CD4-positive, CD25-positive, alpha-beta regulatory T cell (primary cell): ENCODE data around the gene ALKBH3. TPM values are rescaled to one million over a fixed set of nuclear protein-coding genes. Genes with fewer than 3 reads are reported as not detected.
A peak's percentile ranks its signal among the peaks of the same experiment; 100 is the strongest.

Source experiments
- ATAC-seq, 2 donors: fragments of 150-1000 bp; cut with Tn5 transposase; one replicate each; pipeline ENCODE4 v1.10.0; 2021; ENCODE audit warnings: low read depth in 2 of 2, moderate number of reproducible peaks in 2 of 2, moderate library complexity in 1 of 2
- DNase-seq, 3 donors: peaks; one replicate each; pipeline versions ENCODE4 v3.0.0 to v3.0.0-alpha.2; 2012 to 2022; ENCODE audit warnings: mixed read lengths in 1 of 3
- H3K27ac ChIP-seq: one replicate; pipeline ENCODE4 v1.7.0; 2013; ENCODE audit warnings: mild to moderate bottlenecking, low read length; ENCODE audit not compliant: insufficient read depth, poor library complexity, severe bottlenecking
- H3K27me3 ChIP-seq: one replicate; pipeline ENCODE4 v1.7.0; 2013; ENCODE audit warnings: low read length; ENCODE audit not compliant: control insufficient read depth, insufficient read depth
- H3K36me3 ChIP-seq: one replicate; pipeline ENCODE4 v1.7.0; 2013; ENCODE audit warnings: mild to moderate bottlenecking, low read length, moderate library complexity; ENCODE audit not compliant: control insufficient read depth, insufficient read depth
- H3K4me1 ChIP-seq: 2 replicates; pipeline ENCODE4 v1.7.0; 2013; ENCODE audit warnings: mild to moderate bottlenecking, low read length; ENCODE audit not compliant: insufficient read depth, control insufficient read depth, poor library complexity, severe bottlenecking
- H3K4me3 ChIP-seq: one replicate; pipeline ENCODE4 v1.7.0; 2013; ENCODE audit warnings: low read depth, mild to moderate bottlenecking, low read length, moderate library complexity
- H3K9me3 ChIP-seq, 2 experiments: 1 replicate in 1 of 2; 2 replicates in 1 of 2; pipeline ENCODE4 v1.7.0; 2013; ENCODE audit warnings: low read length in 2 of 2, mild to moderate bottlenecking in 1 of 2, moderate library complexity in 1 of 2; ENCODE audit not compliant: control insufficient read depth in 2 of 2
- H3K27ac Mint-ChIP-seq, 3 donors: one replicate each; pipeline ENCODE4 v1.8.0; 2020 to 2022; ENCODE audit warnings: mild to moderate bottlenecking in 3 of 3, mixed read lengths in 3 of 3, moderate library complexity in 2 of 3
- H3K27me3 Mint-ChIP-seq: one replicate; pipeline ENCODE4 v1.8.0; 2022; ENCODE audit warnings: mild to moderate bottlenecking, mixed read lengths
- H3K36me3 Mint-ChIP-seq: one replicate; pipeline ENCODE4 v1.8.0; 2020; ENCODE audit warnings: mixed read lengths
- H3K4me1 Mint-ChIP-seq, 4 donors: one replicate each; pipeline ENCODE4 v1.8.0; 2020 to 2022; ENCODE audit warnings: mixed read lengths in 4 of 4, mild to moderate bottlenecking in 1 of 4
- H3K4me3 Mint-ChIP-seq, 4 donors: one replicate each; pipeline ENCODE4 v1.8.0; 2020 to 2022; ENCODE audit warnings: mild to moderate bottlenecking in 4 of 4, mixed read lengths in 4 of 4, moderate library complexity in 3 of 4
- H3K9me3 Mint-ChIP-seq, 7 donors: one replicate each; pipeline ENCODE4 v1.8.0; 2020 to 2022; ENCODE audit warnings: mixed read lengths in 7 of 7, mild to moderate bottlenecking in 3 of 7, moderate library complexity in 2 of 7
- polyA plus RNA-seq, 4 donors: library from polyadenylated mRNA; unstranded; fragments of 300-500 nt; fragmentation: Illumina TruSeq; gene quantifications; one replicate each; pipeline ENCODE4 v1.2.3, GENCODE V29; 2021
- total RNA-seq: library from RNA; stranded (reverse); gene quantifications from one replicate; pipeline ENCODE4 v1.2.3, GENCODE V29; 2022

The ALKBH3 gene
- total and polyA plus RNA-seq, 5 donors from 2014 or later: 17.4 to 49.7 (median 35.4) TPM

DNA sequence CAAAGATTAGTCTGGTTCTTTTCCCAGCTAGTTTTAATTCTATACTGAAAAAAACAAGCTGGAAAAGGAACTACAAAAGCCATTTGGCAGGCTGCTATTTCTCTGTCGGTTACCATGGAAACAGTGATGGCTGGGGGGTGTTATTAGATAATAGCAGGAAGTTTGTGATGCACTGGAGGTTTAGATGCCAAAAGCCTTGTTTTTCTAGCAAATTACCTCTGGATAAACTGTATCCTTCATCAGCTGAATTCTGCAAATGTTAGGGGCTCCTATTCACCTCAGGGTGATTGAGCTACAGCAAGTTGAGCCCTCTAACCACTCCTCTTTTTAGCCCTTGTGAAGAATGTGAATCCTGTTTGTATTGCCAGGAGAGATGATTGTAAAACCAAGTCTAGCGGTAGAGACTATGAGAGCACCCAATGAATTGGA, 25.2 kb downstream of the ALKBH3 start:
- H3K9me3 Mint-ChIP-seq: no peaks in the 10 kb centered on the region
- peaks cover 71% of the 10 kb centered on the region for H3K36me3 Mint-ChIP-seq
- DNase-seq (no peak), ATAC-seq (no peak)
- Histone ChIP-seq H3K27me3 (no peaks in the 10 kb centered on the region), H3K4me3 (no peak overlapping the region), H3K4me1 (no peaks in the 10 kb centered on the region), H3K9me3 (no peaks in the 10 kb centered on the region), H3K36me3 (peaks cover 59% of the 10 kb centered on the region), H3K27ac (no peak overlapping the region)
- H3K27me3 Mint-ChIP-seq: no peaks in the 10 kb centered on the region
- peaks cover 8 to 30% (median 17%) of the 10 kb centered on the region in 4 donors for H3K4me1 Mint-ChIP-seq
- no peak overlapping the region for H3K4me3 Mint-ChIP-seq
- H3K27ac Mint-ChIP-seq: no peak overlapping the region

DNA sequence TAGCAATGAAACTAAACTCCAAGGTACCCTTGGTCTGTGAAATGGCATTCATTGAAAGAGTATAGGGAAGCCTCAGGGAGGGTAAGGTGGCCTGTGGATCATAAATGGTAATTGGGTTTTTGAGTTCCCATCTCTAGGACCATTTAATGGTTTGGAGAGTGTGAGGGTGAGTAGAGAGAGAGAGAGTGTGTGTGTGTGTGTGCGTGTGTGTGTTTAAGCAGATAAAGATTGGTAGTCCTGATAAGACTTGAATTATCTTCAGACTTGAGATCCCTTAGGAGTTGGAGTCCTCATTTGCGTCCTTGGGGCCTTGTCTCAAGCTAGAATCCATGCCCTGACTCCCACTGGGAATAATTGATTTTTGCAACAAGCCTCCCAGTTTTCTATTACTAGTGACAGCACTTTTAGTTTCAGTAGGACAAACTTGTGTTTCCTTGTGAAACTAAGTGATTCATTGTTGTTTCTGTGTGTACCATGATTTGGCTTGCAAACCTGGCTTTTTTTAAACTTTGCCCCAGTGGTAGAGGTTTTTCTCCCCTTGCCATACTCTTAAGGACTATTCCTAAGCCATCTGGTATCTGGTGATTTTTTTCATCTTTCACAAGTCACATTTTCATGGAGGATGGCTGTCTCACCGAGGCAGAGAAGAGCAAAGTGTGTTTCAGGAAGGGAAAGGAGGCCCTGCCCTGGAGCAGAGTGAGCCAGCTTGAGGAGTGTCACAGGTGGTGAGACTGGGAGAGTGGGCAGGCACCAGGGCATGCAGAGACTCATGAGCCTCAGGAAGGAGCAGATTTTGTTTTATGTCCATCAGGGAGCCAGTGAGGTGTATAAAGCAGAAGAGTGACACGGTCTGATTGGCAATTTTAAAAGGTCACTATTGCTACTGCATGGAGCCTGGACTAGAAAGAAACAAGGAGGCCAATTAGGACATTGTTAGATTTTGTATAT, 26.7 kb downstream of the ALKBH3 start:
- no peaks in the 10 kb centered on the region for H3K27me3 ChIP-seq
- no peaks in the 10 kb centered on the region for H3K9me3 Mint-ChIP-seq
- no peaks in the 10 kb centered on the region for H3K4me1 ChIP-seq
- ATAC-seq: no peak
- H3K4me3 ChIP-seq: no peak overlapping the region
- peak overlapping the region; percentile 31 to 91 (median 31) for H3K27ac Mint-ChIP-seq
- H3K36me3 ChIP-seq: peaks cover 53% of the 10 kb centered on the region
- no peak overlapping the region for H3K4me3 Mint-ChIP-seq
- peaks cover 8 to 30% (median 15%) of the 10 kb centered on the region in 4 donors for H3K4me1 Mint-ChIP-seq
- no peak for DNase-seq
- no peaks in the 10 kb centered on the region for H3K9me3 ChIP-seq
- H3K36me3 Mint-ChIP-seq: peaks cover 63% of the 10 kb centered on the region
- H3K27ac ChIP-seq: no peak overlapping the region
- no peaks in the 10 kb centered on the region for H3K27me3 Mint-ChIP-seq

DNA sequence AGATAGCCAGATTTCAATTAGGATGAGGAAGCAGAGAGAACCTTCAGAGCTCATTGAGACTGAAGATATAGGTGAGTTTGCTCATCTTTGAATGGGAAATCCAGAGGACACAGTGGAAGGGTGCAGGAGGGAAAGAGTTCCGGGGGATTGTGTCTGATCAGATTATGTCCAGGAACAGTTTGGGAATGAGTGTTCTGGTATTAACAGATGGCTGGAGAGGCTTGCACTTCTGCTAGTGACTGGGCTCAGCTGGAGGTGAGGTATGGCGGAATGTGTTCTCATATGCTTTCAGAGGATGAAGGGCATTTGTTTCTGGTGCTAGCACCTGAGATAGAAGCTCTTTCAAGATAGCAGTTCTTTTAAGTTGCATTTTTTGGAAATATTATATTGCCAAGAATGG, 27.6 kb downstream of the ALKBH3 start:
- ATAC-seq: no peak
- Mint-ChIP-seq H3K4me3 (no peak overlapping the region), H3K4me1 (peaks cover 8 to 29% (median 16%) of the 10 kb centered on the region in 4 donors), H3K27me3 (no peaks in the 10 kb centered on the region), H3K27ac (peak overlapping the region in 2 of 3 donors; percentile 31), H3K9me3 (no peaks in the 10 kb centered on the region), H3K36me3 (peaks cover 57% of the 10 kb centered on the region)
- peaks cover 50% of the 10 kb centered on the region for H3K36me3 ChIP-seq
- H3K9me3 ChIP-seq: no peaks in the 10 kb centered on the region
- H3K27ac ChIP-seq: no peak overlapping the region
- no peak for DNase-seq
- no peak overlapping the region for H3K4me3 ChIP-seq
- H3K4me1 ChIP-seq: no peaks in the 10 kb centered on the region
- H3K27me3 ChIP-seq: no peaks in the 10 kb centered on the region

DNA sequence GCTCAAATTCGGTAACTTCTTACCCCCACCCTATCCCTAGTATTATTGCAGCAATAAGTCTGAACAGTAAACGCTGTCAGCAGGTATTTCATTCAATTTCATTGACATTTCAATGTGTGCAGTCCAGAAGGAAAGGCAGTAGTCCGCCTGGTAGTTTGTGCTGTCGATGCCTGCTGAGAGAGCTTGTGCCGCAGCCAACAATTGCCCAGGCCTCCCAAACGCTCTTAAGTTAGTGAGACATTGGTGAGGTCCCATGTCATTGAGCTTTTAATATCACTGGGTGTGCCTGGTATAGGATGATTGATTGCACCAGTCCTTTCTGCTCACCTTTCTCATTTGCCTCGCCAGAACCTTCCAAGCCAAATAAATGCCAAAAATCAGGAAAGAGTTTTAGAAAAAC, 28.1 kb downstream of the ALKBH3 start:
- Mint-ChIP-seq H3K4me1 (peaks cover 8 to 24% (median 13%) of the 10 kb centered on the region in 4 donors), H3K36me3 (peaks cover 57% of the 10 kb centered on the region), H3K9me3 (no peaks in the 10 kb centered on the region), H3K4me3 (no peak overlapping the region), H3K27ac (no peak overlapping the region), H3K27me3 (no peaks in the 10 kb centered on the region)
- H3K36me3 ChIP-seq: peaks cover 50% of the 10 kb centered on the region
- no peaks in the 10 kb centered on the region for H3K9me3 ChIP-seq
- H3K27ac ChIP-seq: no peak overlapping the region
- H3K4me3 ChIP-seq: no peak overlapping the region
- no peaks in the 10 kb centered on the region for H3K4me1 ChIP-seq
- DNase-seq (no peak), ATAC-seq (no peak)
- no peaks in the 10 kb centered on the region for H3K27me3 ChIP-seq

DNA sequence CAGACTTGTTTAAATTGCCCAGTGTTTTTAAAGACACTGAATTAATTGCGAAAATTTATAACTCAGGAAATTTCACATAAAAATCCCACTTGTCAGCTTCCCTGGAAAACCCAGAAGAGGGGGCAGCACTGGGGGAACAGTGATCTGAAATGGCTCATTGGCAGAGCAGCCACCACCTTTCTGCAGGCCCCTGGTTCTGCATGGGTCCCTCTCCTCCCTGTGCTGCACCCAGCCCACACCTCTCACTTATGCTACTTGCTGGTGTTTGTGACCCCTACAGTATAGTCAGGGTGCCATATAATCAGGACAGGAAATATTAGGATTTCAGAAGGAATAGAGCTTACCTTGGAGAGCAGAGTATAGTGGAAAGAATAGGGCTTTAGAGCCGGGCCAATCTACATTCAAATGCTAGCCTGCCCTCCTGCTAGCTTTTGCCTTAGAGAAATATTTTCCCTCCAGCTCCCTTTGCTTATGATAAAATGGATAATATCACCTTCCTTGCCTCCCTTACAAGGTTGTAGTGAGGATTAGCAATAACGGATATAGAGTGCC, 33.3 kb downstream of the ALKBH3 start:
- Mint-ChIP-seq H3K27me3 (no peaks in the 10 kb centered on the region), H3K9me3 (no peaks in the 10 kb centered on the region), H3K4me3 (no peak overlapping the region), H3K4me1 (peaks cover 2 to 11% (median 5%) of the 10 kb centered on the region in 4 donors), H3K27ac (peak overlapping the region in 1 of 3 donors; percentile 61), H3K36me3 (peaks cover 36% of the 10 kb centered on the region)
- no peaks in the 10 kb centered on the region for H3K27me3 ChIP-seq
- no peak overlapping the region for H3K4me3 ChIP-seq
- H3K4me1 ChIP-seq: no peaks in the 10 kb centered on the region
- H3K27ac ChIP-seq: no peak overlapping the region
- DNase-seq (no peak), ATAC-seq (no peak)
- peaks cover 70% of the 10 kb centered on the region for H3K36me3 ChIP-seq
- no peaks in the 10 kb centered on the region for H3K9me3 ChIP-seq

DNA sequence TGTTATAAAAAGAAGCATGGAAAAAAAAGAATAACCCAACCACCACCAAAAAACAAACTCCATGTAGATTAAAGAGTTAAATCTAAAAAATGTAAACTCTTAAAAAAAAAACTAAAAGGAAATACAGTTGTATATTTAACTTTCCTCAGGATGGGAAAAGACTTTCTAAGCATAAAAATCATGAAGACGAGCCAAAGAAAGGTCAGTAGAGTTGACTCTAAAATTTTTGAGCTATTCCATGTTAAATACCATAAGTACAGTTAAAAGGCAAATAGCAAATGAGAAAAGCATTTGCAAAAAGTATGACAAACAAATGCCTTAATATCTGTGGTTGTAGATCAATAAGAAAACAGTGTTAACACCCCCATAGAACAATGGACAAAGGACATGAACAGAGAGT, 33.8 kb downstream of the ALKBH3 start:
- H3K27me3 ChIP-seq: no peaks in the 10 kb centered on the region
- H3K4me1 ChIP-seq: no peaks in the 10 kb centered on the region
- Mint-ChIP-seq H3K4me1 (peaks cover under 1 to 5% (median 3%) of the 10 kb centered on the region in 4 donors), H3K4me3 (no peak overlapping the region), H3K9me3 (no peaks in the 10 kb centered on the region), H3K36me3 (peaks cover 34% of the 10 kb centered on the region), H3K27ac (no peak overlapping the region), H3K27me3 (no peaks in the 10 kb centered on the region)
- DNase-seq: no peak
- H3K27ac ChIP-seq: no peak overlapping the region
- peaks cover 69% of the 10 kb centered on the region for H3K36me3 ChIP-seq
- H3K9me3 ChIP-seq: no peaks in the 10 kb centered on the region
- ATAC-seq: no peak
- H3K4me3 ChIP-seq: no peak overlapping the region

DNA sequence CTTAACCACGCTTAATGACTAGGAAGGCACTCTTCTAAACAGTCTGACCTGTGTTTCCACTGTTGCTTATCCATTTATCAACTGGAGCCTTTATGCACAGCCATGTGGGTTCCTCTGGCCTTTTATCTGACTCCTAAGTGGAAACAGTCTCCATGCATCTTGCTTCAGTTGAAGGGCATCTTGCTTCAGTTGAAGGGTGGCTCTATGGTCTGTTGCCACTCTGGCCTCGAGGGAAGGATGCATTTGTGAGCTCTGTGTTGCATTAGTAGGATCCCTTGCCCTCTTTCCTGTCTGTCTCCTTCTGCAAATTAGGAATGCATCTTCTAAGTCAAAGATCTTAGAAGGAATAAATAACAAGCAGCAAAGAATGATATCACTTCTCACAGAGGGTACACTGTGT, 36.0 kb downstream of the ALKBH3 start:
- Mint-ChIP-seq H3K4me3 (no peak overlapping the region), H3K27ac (peak overlapping the region in 1 of 3 donors; percentile 20), H3K36me3 (peaks cover 33% of the 10 kb centered on the region), H3K4me1 (peaks cover 0 to 5% (median under 1%) of the 10 kb centered on the region in 4 donors), H3K9me3 (no peaks in the 10 kb centered on the region), H3K27me3 (no peaks in the 10 kb centered on the region)
- Histone ChIP-seq H3K27ac (no peak overlapping the region), H3K9me3 (no peaks in the 10 kb centered on the region), H3K4me1 (no peaks in the 10 kb centered on the region), H3K36me3 (peaks cover 71% of the 10 kb centered on the region), H3K27me3 (no peaks in the 10 kb centered on the region), H3K4me3 (no peak overlapping the region)
- no peak for DNase-seq
- ATAC-seq: no peak
